MM.1S (cell line): Measurements from ENCODE around the gene HIPK2.

ENCODE experiments used
- CTCF ChIP-seq: fragments of 300-600 bp; sonication (generic); IDR thresholded peaks from 2 replicates; pipeline ENCODE4 v1.5.1; 2016; ENCODE audit warnings: antibody characterized with exemption, low read length, mixed read lengths
- EZH2 ChIP-seq: fragments of 300-600 bp; sonication (generic); optimal IDR thresholded peaks from 2 replicates; pipeline ENCODE3; 2017; ENCODE audit warnings: low read depth, mild to moderate bottlenecking, antibody characterized with exemption, low read length, mixed read lengths

GRCh38 chr7:139536152-139536551 is 241.6 kb downstream of the HIPK2 start:
- TF ChIP-seq CTCF (no peak), EZH2 (no peak)
